ENCODE results near the gene KLHL3. TPM values are rescaled to one million over a fixed set of nuclear protein-coding genes. Genes with fewer than 3 reads are reported as not detected.

The KLHL3 gene
- total and polyA plus RNA-seq, 11 donors, result 8.3 to 77.6 (median 26.1) TPM

- WGBS, 4 donors, result 76 to 90% (median 85%) methylated on average over 1 to 5 of the region's 5 CpGs
- Histone ChIP-seq H3K27me3 (no peaks in the 10 kb centered on the region), H3K4me3 (no peak overlapping the region), H3K36me3 (peaks cover 0 to 4% (median 0%) of the 10 kb centered on the region in 9 donors), H3K27ac (no peak overlapping the region), H3K4me1 (peaks cover 0 to 16% (median 6%) of the 10 kb centered on the region in 12 donors), H3K9me3 (no peaks in the 10 kb centered on the region)
- intact Hi-C loops (cut with DNase I), result loop anchor here in 1 of 10 donors (10.0 kb wide), 1 partner anchor 810 kb away; no protein-coding TSS in a partner anchor
- ATAC-seq (no peak), DNase-seq (no peak)
- no peak for TF ChIP-seq POLR2A (IDR thresholded peaks at IDR 0.05)
- TF ChIP-seq CTCF (IDR thresholded peaks at IDR 0.05), result no peak
Measured at GRCh38 chr5:137615171-137615775, 120.6 kb downstream of the KLHL3 start.

- no peaks in the 10 kb centered on the region for H3K27me3 ChIP-seq
- H3K27ac ChIP-seq, result no peak overlapping the region
- no peaks in the 10 kb centered on the region for H3K36me3 ChIP-seq
- H3K4me3 ChIP-seq, result no peak overlapping the region
- intact Hi-C loops (cut with DNase I), result loop anchor here in 1 of 10 donors (10.0 kb wide), 1 partner anchor 809 kb away; no protein-coding TSS in a partner anchor
- ATAC-seq (no peak), DNase-seq (no peak)
- no peaks in the 10 kb centered on the region for H3K9me3 ChIP-seq
- 85 to 86% (median 85%) methylated on average over 7 of the region's 7 CpGs for WGBS, 4 donors
- peaks cover 0 to under 1% (median 0%) of the 10 kb centered on the region in 12 donors for H3K4me1 ChIP-seq
- TF ChIP-seq POLR2A (IDR thresholded peaks at IDR 0.05) (no peak), CTCF (IDR thresholded peaks at IDR 0.05) (no peak)
Measured at GRCh38 chr5:137613554-137614265, 122.2 kb downstream of the KLHL3 start.

DNA sequence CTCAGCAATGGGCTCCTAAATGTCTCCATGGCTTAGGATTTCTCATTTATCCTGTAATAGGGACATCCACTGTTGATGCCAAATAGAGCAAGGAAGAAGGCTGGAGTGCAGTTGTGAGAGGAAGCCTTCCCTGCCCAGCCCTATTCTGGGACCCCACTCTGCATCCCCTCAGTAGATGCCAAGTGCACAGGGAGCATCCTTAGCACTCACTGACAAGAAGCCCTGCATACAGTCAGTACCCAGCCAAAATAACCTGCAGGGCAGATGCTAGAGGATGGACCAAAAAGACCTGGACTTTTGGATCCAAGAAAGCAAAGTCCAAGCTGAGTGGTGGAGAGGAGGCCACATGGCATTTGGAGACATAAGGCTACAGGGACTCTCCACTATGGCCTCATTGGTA, 123.3 kb downstream of the KLHL3 start:
- DNase-seq (no peak), ATAC-seq (no peak)
- no peak overlapping the region for H3K27ac ChIP-seq
- H3K36me3 ChIP-seq, result no peaks in the 10 kb centered on the region
- H3K4me3 ChIP-seq, result no peak overlapping the region
- H3K4me1 ChIP-seq, result no peaks in the 10 kb centered on the region
- H3K27me3 ChIP-seq, result no peaks in the 10 kb centered on the region
- intact Hi-C loops (cut with DNase I), result loop anchor here in 1 of 10 donors (10.0 kb wide), 1 partner anchor 808 kb away; no protein-coding TSS in a partner anchor
- no peaks in the 10 kb centered on the region for H3K9me3 ChIP-seq
- TF ChIP-seq CTCF (IDR thresholded peaks at IDR 0.05) (no peak), POLR2A (IDR thresholded peaks at IDR 0.05) (no peak)

DNA sequence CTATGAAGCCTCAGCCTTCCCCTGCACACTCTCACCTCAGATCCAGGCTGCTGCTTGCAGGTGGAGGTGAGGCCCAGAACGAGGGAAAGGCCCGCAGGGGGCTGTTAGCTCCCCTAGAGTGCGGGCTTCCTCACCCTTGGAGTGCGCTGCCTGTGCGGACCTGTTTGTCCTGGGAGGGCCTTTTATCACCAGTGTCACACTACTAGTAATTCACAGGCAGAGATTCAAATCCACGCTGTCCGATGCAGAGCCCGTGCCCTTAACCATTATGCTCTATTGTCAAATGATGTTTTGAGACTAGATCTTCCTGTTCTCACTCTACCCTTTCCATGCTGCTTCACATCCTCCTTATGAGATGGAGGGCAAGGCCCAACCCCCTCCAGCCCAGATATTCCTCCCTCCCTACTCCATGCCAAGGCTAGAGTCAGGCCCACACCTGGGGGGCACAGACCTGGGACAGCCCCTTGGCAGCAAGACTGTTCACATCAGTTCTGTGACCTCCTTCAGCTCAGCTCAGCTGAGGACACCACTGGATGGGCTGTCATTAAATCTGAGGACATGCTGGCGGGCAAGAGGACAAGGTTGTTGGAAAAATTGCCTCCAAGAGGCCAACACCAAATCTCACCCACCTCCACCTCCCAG, 124.0 kb downstream of the KLHL3 start:
- intact Hi-C loops (cut with DNase I), result loop anchor here in 1 of 10 donors (10.0 kb wide), 1 partner anchor 807 kb away; no protein-coding TSS in a partner anchor
- no peak for TF ChIP-seq POLR2A (IDR thresholded peaks at IDR 0.05)
- TF ChIP-seq CTCF (IDR thresholded peaks at IDR 0.05), result no peak
- WGBS, 4 donors, result 85 to 94% (median 90%) methylated on average over 9 of the region's 9 CpGs
- DNase-seq (no peak), ATAC-seq (no peak)
- H3K36me3 ChIP-seq, result no peaks in the 10 kb centered on the region
- H3K4me1 ChIP-seq, result no peaks in the 10 kb centered on the region
- H3K4me3 ChIP-seq, result no peak overlapping the region
- H3K27me3 ChIP-seq, result no peaks in the 10 kb centered on the region
- H3K9me3 ChIP-seq, result no peaks in the 10 kb centered on the region
- no peak overlapping the region for H3K27ac ChIP-seq
